AG04450 (cell line): ENCODE measurements around the gene ZNF410. TPM values are rescaled to one million over a fixed set of nuclear protein-coding genes. Genes with fewer than 3 reads are reported as not detected.

Source experiments
- CTCF ChIA-PET: fragments of 300-600, 350-600 bp; formaldehyde crosslinking; extraction: SDS; loops from one replicate; lab custom pipeline; 2022; ENCODE audit warnings: antibody characterized with exemption, inconsistent platforms; lab: Charles Lee
- POLR2A ChIA-PET: fragments of 350-600 bp; formaldehyde crosslinking; extraction: SDS; loops from one replicate; lab custom pipeline; 2021; ENCODE audit warnings: antibody characterized with exemption, inconsistent platforms; lab: Yijun Ruan, JAX
- DNase-seq: peaks from one replicate; pipeline ENCODE4 v3.0.0-alpha.2; 2011; ENCODE audit warnings: low read depth, low spot score
- H3K27ac ChIP-seq: one replicate; pipeline ENCODE4 v1.5.1; 2012; ENCODE audit warnings: low read depth, low read length, control low read depth
- H3K27me3 ChIP-seq: one replicate; pipeline ENCODE4 v1.6.0; 2012; ENCODE audit warnings: low read length; ENCODE audit not compliant: control insufficient read depth, insufficient read depth
- H3K4me3 ChIP-seq: 2 replicates; pipeline ENCODE4 v1.5.1; 2011; ENCODE audit warnings: mild to moderate bottlenecking, low read depth, low read length, control low read depth
- H3K9me3 ChIP-seq: 2 replicates; pipeline ENCODE4 v1.5.1; 2012; ENCODE audit warnings: low read length; ENCODE audit not compliant: control insufficient read depth, insufficient read depth
- polyA plus RNA-seq: library from polyadenylated mRNA; depleted of rRNA; stranded (reverse); fragments of >200 nt; gene quantifications from 2 replicates; pipeline ENCODE4 v1.2.3, GENCODE V29; 2011
- TF ChIP-seq, protein P1 (sequence below): IDR thresholded peaks from 2 replicates; pipeline ENCODE4 v1.5.1; 2011; ENCODE audit warnings: low read depth, low read length, control low read depth, inconsistent platforms

Gene ZNF410
- polyA plus RNA-seq, 1 experiment = 54.5 TPM

GRCh38 chr14:73955674-73956073, 69.0 kb downstream of the ZNF410 start:
- Histone ChIP-seq H3K27ac (no peak overlapping the region), H3K4me3 (no peak overlapping the region), H3K9me3 (no peaks in the 10 kb centered on the region), H3K27me3 (no peaks in the 10 kb centered on the region)
- TF ChIP-seq, protein P1, sequence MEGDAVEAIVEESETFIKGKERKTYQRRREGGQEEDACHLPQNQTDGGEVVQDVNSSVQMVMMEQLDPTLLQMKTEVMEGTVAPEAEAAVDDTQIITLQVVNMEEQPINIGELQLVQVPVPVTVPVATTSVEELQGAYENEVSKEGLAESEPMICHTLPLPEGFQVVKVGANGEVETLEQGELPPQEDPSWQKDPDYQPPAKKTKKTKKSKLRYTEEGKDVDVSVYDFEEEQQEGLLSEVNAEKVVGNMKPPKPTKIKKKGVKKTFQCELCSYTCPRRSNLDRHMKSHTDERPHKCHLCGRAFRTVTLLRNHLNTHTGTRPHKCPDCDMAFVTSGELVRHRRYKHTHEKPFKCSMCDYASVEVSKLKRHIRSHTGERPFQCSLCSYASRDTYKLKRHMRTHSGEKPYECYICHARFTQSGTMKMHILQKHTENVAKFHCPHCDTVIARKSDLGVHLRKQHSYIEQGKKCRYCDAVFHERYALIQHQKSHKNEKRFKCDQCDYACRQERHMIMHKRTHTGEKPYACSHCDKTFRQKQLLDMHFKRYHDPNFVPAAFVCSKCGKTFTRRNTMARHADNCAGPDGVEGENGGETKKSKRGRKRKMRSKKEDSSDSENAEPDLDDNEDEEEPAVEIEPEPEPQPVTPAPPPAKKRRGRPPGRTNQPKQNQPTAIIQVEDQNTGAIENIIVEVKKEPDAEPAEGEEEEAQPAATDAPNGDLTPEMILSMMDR = no peak
- ChIA-PET POLR2A (no interaction called here), CTCF (no interaction called here)
- no peak for DNase-seq

DNA sequence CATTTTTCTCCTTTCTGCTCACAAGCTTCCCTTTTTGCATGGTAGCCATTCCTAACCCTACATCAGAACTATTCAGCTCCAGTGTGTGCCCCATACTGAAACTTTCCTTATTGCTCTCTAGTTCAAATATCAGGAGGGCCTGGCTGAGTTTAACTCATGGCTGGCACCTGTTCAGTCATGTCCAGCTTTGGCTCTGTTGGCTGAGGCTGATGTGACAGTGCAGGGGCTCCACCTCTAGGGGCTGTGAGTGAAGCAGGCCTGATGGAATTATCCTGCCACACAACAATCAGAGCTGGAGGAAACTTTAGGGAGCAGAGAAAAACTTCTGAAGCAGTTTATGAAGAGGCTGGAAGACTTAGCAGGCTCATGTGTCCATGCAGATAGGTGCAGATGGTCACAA, 71.9 kb downstream of the ZNF410 start:
- no peaks in the 10 kb centered on the region for H3K27me3 ChIP-seq
- H3K4me3 ChIP-seq = no peak overlapping the region
- no peak for DNase-seq
- ChIA-PET CTCF (interaction anchor here (1.0 kb wide), 1 partner anchor 23 kb away, joined by 4 read pairs; no protein-coding TSS in a partner anchor), POLR2A (no interaction called here)
- H3K27ac ChIP-seq = no peak overlapping the region
- no peaks in the 10 kb centered on the region for H3K9me3 ChIP-seq
- TF ChIP-seq, protein P1 = no peak

- ChIA-PET POLR2A (no interaction called here), CTCF (no interaction called here)
- no peaks in the 10 kb centered on the region for H3K27me3 ChIP-seq
Measured at GRCh38 chr14:73961192-73961591, 74.5 kb downstream of the ZNF410 start.

DNA sequence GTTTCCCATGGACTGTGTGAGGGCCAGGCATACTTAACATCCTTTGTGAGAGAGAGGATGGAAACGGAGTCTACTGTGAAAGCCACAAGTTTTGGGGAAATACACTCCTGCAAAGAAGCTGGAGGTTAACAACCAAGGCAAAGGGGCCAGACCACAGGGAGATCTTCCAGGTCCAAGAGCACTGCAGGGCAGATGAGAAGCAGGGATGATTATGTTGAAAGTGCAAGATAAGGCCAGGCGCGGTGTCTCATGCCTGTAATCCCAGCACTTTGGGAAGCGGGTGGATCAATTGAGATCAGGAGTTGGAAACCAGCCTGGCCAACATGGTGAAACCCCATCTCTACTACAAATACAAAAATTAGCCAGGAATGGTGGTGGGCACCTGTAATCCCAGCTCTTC, 78.6 kb downstream of the ZNF410 start:
- H3K9me3 ChIP-seq = no peaks in the 10 kb centered on the region
- no peak overlapping the region for H3K4me3 ChIP-seq
- TF ChIP-seq, protein P1 = no peak
- DNase-seq = no peak
- ChIA-PET CTCF (no interaction called here), POLR2A (no interaction called here)
- no peak overlapping the region for H3K27ac ChIP-seq
- H3K27me3 ChIP-seq = no peaks in the 10 kb centered on the region

More at GRCh38 chr14:73961192-73961591, 74.5 kb downstream of the ZNF410 start:
- no peak for DNase-seq
- no peaks in the 10 kb centered on the region for H3K9me3 ChIP-seq
- H3K4me3 ChIP-seq = no peak overlapping the region
- H3K27ac ChIP-seq = no peak overlapping the region
- TF ChIP-seq, protein P1 = no peak

- Histone ChIP-seq H3K9me3 (no peaks in the 10 kb centered on the region), H3K27ac (no peak overlapping the region), H3K27me3 (no peaks in the 10 kb centered on the region), H3K4me3 (no peak overlapping the region)
- DNase-seq = no peak
- ChIA-PET CTCF (no interaction called here), POLR2A (no interaction called here)
- TF ChIP-seq, protein P1 = no peak
Measured at GRCh38 chr14:73968885-73969284, 82.2 kb downstream of the ZNF410 start.
